ENCODE results near the gene THRB. TPM values are rescaled to one million over a fixed set of nuclear protein-coding genes. Genes with fewer than 3 reads are reported as not detected.
A peak's percentile ranks its signal among the peaks of the same experiment; 100 is the strongest.

The THRB gene
- not detected for total RNA-seq
- polyA plus RNA-seq: not detected
- total RNA-seq: 0 reads per million in 6 experiments

GRCh38 chr3:24494618-24495325 lies at the start of gene THRB:
Gene THRB, minus strand, starts transcription at chr3:24494850.
- Mint-ChIP-seq H3K27me3 (peaks cover 20 to 59% (median 42%) of the 10 kb centered on the region in 5 donors), H3K27ac (no peak within 1 kb of the TSS), H3K4me1 (peaks cover 3 to 11% (median 7%) of the 10 kb centered on the region in 4 donors), H3K9me3 (peaks cover 0 to 4% (median 0%) of the 10 kb centered on the region in 9 donors), H3K36me3 (no peaks in the 10 kb centered on the region), H3K4me3 (peak within 1 kb of the TSS in 5 of 10 donors; percentile 26 to 80 (median 57))
- POLR2A ChIA-PET: no interaction called here
- ATAC-seq (no peak), DNase-seq (peak in 1 of 10 donors; percentile 2)

GRCh38 chr3:24541935-24542334 lies 47.3 kb upstream of the THRB start:
- DNase-seq: no peak
- Mint-ChIP-seq H3K4me1 (no peaks in the 10 kb centered on the region), H3K36me3 (no peaks in the 10 kb centered on the region), H3K27me3 (peaks cover 0 to 7% (median 0%) of the 10 kb centered on the region in 5 donors), H3K27ac (no peak overlapping the region), H3K4me3 (no peak overlapping the region), H3K9me3 (peaks cover 0 to 10% (median 0%) of the 10 kb centered on the region in 9 donors)
- no peak for ATAC-seq
- POLR2A ChIA-PET: no interaction called here

DNA sequence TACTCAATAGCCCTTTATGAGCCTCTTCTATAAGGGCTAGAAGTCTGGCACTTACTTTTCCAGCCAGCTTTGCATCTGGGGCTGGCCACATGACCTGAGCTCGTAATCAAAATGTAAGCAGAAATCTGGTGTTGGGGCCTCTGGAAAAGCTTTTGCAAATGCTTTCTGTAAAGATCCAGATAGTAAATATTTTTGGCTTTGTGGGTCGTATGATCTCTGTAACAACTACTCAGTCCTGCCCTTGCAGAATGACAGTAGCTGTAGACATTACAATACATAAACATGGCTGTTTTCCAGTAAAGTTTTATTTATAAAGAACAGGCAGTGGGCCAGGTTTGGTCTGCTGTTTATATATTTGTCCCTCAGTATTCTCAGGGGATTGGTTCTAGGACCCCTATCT lies 46.2 kb upstream of the THRB start:
- peaks cover 0 to 7% (median 0%) of the 10 kb centered on the region in 5 donors for H3K27me3 Mint-ChIP-seq
- POLR2A ChIA-PET: no interaction called here
- H3K27ac Mint-ChIP-seq: no peak overlapping the region
- H3K4me1 Mint-ChIP-seq: no peaks in the 10 kb centered on the region
- ATAC-seq: no peak
- H3K4me3 Mint-ChIP-seq: no peak overlapping the region
- H3K9me3 Mint-ChIP-seq: peaks cover 0 to 10% (median 0%) of the 10 kb centered on the region in 9 donors
- H3K36me3 Mint-ChIP-seq: no peaks in the 10 kb centered on the region
- DNase-seq: no peak

DNA sequence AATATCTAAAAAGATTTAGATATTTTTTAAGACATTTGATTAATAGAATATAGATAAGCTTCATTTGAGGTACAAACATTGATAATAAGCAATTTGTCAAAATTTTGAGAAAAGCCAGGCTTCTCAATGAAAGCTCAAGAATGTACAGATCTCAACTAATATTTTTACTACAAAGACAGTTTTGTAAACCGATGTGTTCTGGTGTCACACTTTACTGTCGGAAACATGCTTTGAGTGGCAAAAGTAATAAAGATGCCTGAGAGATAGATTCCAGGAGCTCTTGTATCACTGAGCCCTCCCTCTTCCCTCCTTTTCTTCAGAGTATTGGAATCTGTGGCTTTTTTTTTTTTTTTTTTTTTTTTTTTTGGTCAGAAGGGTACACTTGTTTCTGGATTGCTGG lies 45.0 kb upstream of the THRB start:
- H3K4me3 Mint-ChIP-seq: no peak overlapping the region
- POLR2A ChIA-PET: no interaction called here
- peaks cover 0 to 7% (median 0%) of the 10 kb centered on the region in 5 donors for H3K27me3 Mint-ChIP-seq
- H3K27ac Mint-ChIP-seq: no peak overlapping the region
- no peaks in the 10 kb centered on the region for H3K36me3 Mint-ChIP-seq
- DNase-seq: no peak
- H3K4me1 Mint-ChIP-seq: no peaks in the 10 kb centered on the region
- peaks cover 0 to 10% (median 0%) of the 10 kb centered on the region in 9 donors for H3K9me3 Mint-ChIP-seq
- ATAC-seq: no peak

- no peaks in the 10 kb centered on the region for H3K36me3 Mint-ChIP-seq
- H3K9me3 Mint-ChIP-seq: peaks cover 0 to 10% (median 1%) of the 10 kb centered on the region in 9 donors
- no peak overlapping the region for H3K27ac Mint-ChIP-seq
- DNase-seq (no peak), ATAC-seq (no peak)
- no peak overlapping the region for H3K4me3 Mint-ChIP-seq
- no peaks in the 10 kb centered on the region for H3K4me1 Mint-ChIP-seq
- H3K27me3 Mint-ChIP-seq: peaks cover 0 to 8% (median 0%) of the 10 kb centered on the region in 5 donors
- POLR2A ChIA-PET: no interaction called here
Observed at GRCh38 chr3:24538891-24539290, 44.2 kb upstream of the THRB start.

GRCh38 chr3:24533561-24534193 lies 39.0 kb upstream of the THRB start:
- Mint-ChIP-seq H3K36me3 (no peaks in the 10 kb centered on the region), H3K9me3 (peaks cover 0 to 10% (median 2%) of the 10 kb centered on the region in 9 donors), H3K27ac (no peak overlapping the region), H3K4me1 (no peaks in the 10 kb centered on the region), H3K4me3 (no peak overlapping the region), H3K27me3 (peaks cover 0 to 14% (median 0%) of the 10 kb centered on the region in 5 donors)
- POLR2A ChIA-PET: no interaction called here
- ATAC-seq (no peak), DNase-seq (no peak)

DNA sequence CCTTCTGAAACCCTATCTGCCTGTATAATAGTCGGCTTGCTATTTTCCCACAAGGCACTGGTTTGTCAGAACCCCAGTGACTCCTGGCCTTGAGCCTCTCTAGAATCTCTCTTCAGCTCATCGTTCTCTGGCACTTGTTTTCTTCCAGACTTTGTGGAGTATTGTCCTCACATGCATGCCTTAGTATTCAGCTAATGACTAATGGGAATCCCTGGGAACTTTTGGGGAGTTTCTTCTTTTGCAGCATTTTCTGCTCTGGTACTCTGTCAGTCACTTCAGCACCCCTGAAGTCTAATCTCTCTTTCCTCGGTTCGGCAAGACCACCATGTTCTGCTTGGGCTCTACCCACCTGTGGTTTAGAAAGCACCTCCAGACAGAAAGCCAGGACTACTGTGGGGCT lies 35.8 kb upstream of the THRB start:
- H3K27ac Mint-ChIP-seq: no peak overlapping the region
- DNase-seq (no peak), ATAC-seq (no peak)
- H3K27me3 Mint-ChIP-seq: peaks cover 0 to 7% (median 0%) of the 10 kb centered on the region in 5 donors
- peaks cover 0 to 8% (median 0%) of the 10 kb centered on the region in 9 donors for H3K9me3 Mint-ChIP-seq
- H3K4me1 Mint-ChIP-seq: no peaks in the 10 kb centered on the region
- POLR2A ChIA-PET: no interaction called here
- H3K36me3 Mint-ChIP-seq: no peaks in the 10 kb centered on the region
- H3K4me3 Mint-ChIP-seq: no peak overlapping the region

DNA sequence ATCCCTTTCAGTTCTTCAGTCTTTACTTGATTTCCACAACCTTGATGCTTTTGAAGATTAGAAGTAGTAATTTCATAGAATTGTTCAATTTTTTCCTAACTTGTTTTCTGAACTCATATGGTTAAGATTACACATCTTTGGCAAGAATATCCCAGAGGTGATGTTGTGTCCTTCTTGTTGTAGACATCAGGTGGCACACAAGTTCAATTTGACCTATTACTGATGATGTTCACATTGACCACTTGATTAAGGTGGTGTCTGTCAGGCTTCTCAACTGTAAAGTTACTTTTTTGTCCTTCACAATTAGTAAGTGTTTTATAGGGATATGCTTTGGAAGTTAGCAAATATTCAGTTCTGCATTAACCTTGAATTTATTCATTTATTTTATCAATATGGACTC lies 34.6 kb upstream of the THRB start:
- DNase-seq (no peak), ATAC-seq (no peak)
- H3K27me3 Mint-ChIP-seq: peaks cover 0 to 9% (median 0%) of the 10 kb centered on the region in 5 donors
- no peaks in the 10 kb centered on the region for H3K4me1 Mint-ChIP-seq
- POLR2A ChIA-PET: no interaction called here
- no peak overlapping the region for H3K4me3 Mint-ChIP-seq
- peaks cover 0 to 8% (median 0%) of the 10 kb centered on the region in 9 donors for H3K9me3 Mint-ChIP-seq
- H3K27ac Mint-ChIP-seq: no peak overlapping the region
- H3K36me3 Mint-ChIP-seq: no peaks in the 10 kb centered on the region

GRCh38 chr3:24526640-24527212 lies 32.1 kb upstream of the THRB start:
- no peaks in the 10 kb centered on the region for H3K36me3 Mint-ChIP-seq
- POLR2A ChIA-PET: no interaction called here
- peaks cover 0 to 2% (median 0%) of the 10 kb centered on the region in 9 donors for H3K9me3 Mint-ChIP-seq
- H3K4me1 Mint-ChIP-seq: peaks cover 0 to 6% (median 0%) of the 10 kb centered on the region in 4 donors
- no peak overlapping the region for H3K27ac Mint-ChIP-seq
- H3K27me3 Mint-ChIP-seq: peaks cover 9 to 19% (median 13%) of the 10 kb centered on the region in 5 donors
- no peak overlapping the region for H3K4me3 Mint-ChIP-seq
- DNase-seq (no peak), ATAC-seq (no peak)

- H3K4me3 Mint-ChIP-seq: no peak overlapping the region
- peaks cover 0 to 5% (median 1%) of the 10 kb centered on the region in 9 donors for H3K9me3 Mint-ChIP-seq
- H3K4me1 Mint-ChIP-seq: peaks cover 0 to 11% (median 3%) of the 10 kb centered on the region in 4 donors
- ATAC-seq: no peak
- H3K36me3 Mint-ChIP-seq: peaks cover 0 to 4% (median 0%) of the 10 kb centered on the region in 3 donors
- no peak overlapping the region for H3K27ac Mint-ChIP-seq
- POLR2A ChIA-PET: no interaction called here
- no peak for DNase-seq
- H3K27me3 Mint-ChIP-seq: peaks cover 14 to 26% (median 19%) of the 10 kb centered on the region in 5 donors
Observed at GRCh38 chr3:24525557-24525956, 30.9 kb upstream of the THRB start.

DNA sequence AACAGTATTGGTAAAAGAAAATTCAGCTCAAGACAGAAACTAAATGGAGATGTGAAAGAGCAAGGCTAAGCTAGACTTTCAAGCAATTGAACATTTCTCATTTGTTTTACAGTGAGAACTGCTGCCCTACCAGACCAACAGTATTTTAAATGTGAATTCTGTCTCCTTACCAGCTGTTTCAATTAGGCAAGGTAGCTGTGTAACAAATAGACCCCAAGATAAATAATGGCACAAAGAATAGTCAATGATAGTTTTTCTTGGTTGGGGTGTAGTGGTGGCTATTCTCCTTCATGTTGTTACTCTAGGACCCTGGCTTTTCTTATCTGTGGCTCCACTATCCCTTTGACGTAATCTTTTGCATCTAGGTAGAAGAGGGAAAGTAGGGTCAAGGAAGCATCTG lies 30.4 kb upstream of the THRB start:
- peaks cover 18 to 31% (median 25%) of the 10 kb centered on the region in 5 donors for H3K27me3 Mint-ChIP-seq
- peaks cover 0 to 11% (median 3%) of the 10 kb centered on the region in 4 donors for H3K4me1 Mint-ChIP-seq
- H3K36me3 Mint-ChIP-seq: peaks cover 0 to 7% (median 0%) of the 10 kb centered on the region in 3 donors
- DNase-seq (no peak), ATAC-seq (no peak)
- H3K9me3 Mint-ChIP-seq: peaks cover 0 to 5% (median 1%) of the 10 kb centered on the region in 9 donors
- no peak overlapping the region for H3K4me3 Mint-ChIP-seq
- no peak overlapping the region for H3K27ac Mint-ChIP-seq
- POLR2A ChIA-PET: no interaction called here

DNA sequence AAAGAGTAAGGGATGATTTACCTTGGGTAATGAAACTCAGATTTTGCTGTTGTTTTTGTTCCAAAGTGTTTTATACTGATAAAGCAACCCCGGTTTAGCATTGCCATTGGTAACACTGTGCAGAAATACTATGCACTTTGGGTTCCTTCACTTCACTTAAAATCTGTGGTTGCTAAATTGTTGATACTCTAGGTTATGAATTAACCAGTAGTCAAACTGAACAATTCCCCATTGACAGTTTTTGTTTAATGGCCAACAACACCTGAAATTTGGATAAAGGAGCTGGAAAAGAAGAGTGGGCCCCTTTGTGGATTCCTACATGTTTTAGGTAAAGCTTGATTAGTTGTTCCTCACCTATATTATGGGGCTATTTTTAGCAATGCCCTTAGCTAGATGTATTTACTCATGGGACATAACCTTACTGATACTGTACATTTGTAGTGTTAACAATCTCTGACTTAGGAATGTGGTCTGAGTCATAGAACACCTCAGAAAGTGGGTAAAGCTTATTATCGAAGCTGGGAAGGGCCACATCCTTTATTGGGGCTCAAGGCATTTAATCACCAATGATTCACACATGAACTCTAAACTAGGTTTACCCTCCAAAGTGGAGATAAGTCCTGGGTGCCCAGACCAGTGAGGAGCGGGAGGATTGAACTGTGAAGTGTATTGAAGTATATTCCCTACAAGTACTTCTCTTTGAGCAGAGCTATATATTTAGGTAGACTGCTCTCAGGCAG lies 29.5 kb upstream of the THRB start:
- H3K36me3 Mint-ChIP-seq: peaks cover 0 to 7% (median 0%) of the 10 kb centered on the region in 3 donors
- peaks cover 23 to 40% (median 33%) of the 10 kb centered on the region in 5 donors for H3K27me3 Mint-ChIP-seq
- H3K9me3 Mint-ChIP-seq: peaks cover 0 to 5% (median 1%) of the 10 kb centered on the region in 9 donors
- ATAC-seq (no peak), DNase-seq (no peak)
- no peak overlapping the region for H3K4me3 Mint-ChIP-seq
- no peak overlapping the region for H3K27ac Mint-ChIP-seq
- POLR2A ChIA-PET: no interaction called here
- H3K4me1 Mint-ChIP-seq: peaks cover 0 to 11% (median 4%) of the 10 kb centered on the region in 4 donors

All from naive thymus-derived CD8-positive, alpha-beta T cell (primary cell).